PC-9 (cell line): ENCODE measurements around the gene PDZD4.

ENCODE experiments used
- CTCF ChIP-seq: fragments of 200-600 bp; sonication (generic); conservative IDR thresholded peaks from 2 replicates; pipeline ENCODE4 v1.6.1; 2017; ENCODE audit warnings: mixed run types, antibody characterized with exemption, mild to moderate bottlenecking, moderate library complexity
- EZH2 ChIP-seq: fragments of 200-600 bp; sonication (generic); IDR thresholded peaks from 2 replicates; pipeline ENCODE4 v1.8.0; 2017; ENCODE audit warnings: antibody characterized with exemption, low read depth

GRCh38 chrX:153820601-153821000 is 9.7 kb downstream of the PDZD4 start:
- TF ChIP-seq CTCF = no peak
- no peak for TF ChIP-seq EZH2
